ENCODE measurements around the gene PCMTD2.

PCMTD2 gene

DNA sequence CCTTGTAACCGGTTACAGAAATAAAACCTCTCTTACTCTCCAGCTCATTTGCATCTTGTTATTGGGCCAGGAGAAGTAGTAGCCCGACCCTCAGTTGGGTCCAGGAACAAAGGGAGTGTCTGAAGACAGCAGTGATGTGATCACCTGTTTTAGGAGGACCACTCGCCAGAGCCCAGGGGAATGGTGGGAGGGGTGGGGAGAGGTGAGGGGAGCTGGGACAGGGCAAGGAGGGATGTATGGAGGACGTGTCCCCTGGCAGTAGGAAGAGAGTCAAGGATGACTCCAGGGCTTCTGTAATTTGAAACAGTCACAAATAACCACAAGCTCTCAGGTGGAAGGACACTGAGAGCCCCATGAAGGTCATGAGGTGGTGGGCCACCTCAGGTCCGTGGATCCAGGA, 1.4 kb upstream of the PCMTD2 start:
- Histone ChIP-seq H3K9me3 (ENCODE audit: control insufficient read depth, insufficient read depth, low read length) (no peaks in the 10 kb centered on the region), H3K36me3 (ENCODE audit: control insufficient read depth, low read length) (peaks cover 5% of the 10 kb centered on the region; the same call in 1 of the 2 replicates), H3K4me1 (ENCODE audit: control insufficient read depth, low read length) (peaks cover 20% of the 10 kb centered on the region), H3K79me2 (ENCODE audit: control insufficient read depth, low read length) (peaks cover 34% of the 10 kb centered on the region), H3K27me3 (ENCODE audit: control insufficient read depth, low read length) (peaks cover 15% of the 10 kb centered on the region), H3K9me2 (replicated peaks; ENCODE audit: control insufficient read depth, low read length) (no peaks in the 10 kb centered on the region), H4K20me1 (ENCODE audit: control insufficient read depth, insufficient read depth, low read depth, low read length) (no peaks in the 10 kb centered on the region), H3K4me2 (ENCODE audit: low read length) (no peak overlapping the region), H3K27ac (ENCODE audit: low read depth, low read length) (no peak overlapping the region), H3K4me3 (ENCODE audit: low read length) (no peak overlapping the region), H3F3A (ENCODE audit: control insufficient read depth, insufficient read depth) (no peaks in the 10 kb centered on the region)
- no peak for TF ChIP-seq EZH2phosphoT487 (IDR thresholded peaks at IDR 0.05; ENCODE audit: borderline replicate concordance, low read length)
- TF ChIP-seq, protein P1, sequence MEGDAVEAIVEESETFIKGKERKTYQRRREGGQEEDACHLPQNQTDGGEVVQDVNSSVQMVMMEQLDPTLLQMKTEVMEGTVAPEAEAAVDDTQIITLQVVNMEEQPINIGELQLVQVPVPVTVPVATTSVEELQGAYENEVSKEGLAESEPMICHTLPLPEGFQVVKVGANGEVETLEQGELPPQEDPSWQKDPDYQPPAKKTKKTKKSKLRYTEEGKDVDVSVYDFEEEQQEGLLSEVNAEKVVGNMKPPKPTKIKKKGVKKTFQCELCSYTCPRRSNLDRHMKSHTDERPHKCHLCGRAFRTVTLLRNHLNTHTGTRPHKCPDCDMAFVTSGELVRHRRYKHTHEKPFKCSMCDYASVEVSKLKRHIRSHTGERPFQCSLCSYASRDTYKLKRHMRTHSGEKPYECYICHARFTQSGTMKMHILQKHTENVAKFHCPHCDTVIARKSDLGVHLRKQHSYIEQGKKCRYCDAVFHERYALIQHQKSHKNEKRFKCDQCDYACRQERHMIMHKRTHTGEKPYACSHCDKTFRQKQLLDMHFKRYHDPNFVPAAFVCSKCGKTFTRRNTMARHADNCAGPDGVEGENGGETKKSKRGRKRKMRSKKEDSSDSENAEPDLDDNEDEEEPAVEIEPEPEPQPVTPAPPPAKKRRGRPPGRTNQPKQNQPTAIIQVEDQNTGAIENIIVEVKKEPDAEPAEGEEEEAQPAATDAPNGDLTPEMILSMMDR (IDR thresholded peaks at IDR 0.05; ENCODE audit: low read depth, low read length, poor library complexity, severe bottlenecking), result no peak

DNA sequence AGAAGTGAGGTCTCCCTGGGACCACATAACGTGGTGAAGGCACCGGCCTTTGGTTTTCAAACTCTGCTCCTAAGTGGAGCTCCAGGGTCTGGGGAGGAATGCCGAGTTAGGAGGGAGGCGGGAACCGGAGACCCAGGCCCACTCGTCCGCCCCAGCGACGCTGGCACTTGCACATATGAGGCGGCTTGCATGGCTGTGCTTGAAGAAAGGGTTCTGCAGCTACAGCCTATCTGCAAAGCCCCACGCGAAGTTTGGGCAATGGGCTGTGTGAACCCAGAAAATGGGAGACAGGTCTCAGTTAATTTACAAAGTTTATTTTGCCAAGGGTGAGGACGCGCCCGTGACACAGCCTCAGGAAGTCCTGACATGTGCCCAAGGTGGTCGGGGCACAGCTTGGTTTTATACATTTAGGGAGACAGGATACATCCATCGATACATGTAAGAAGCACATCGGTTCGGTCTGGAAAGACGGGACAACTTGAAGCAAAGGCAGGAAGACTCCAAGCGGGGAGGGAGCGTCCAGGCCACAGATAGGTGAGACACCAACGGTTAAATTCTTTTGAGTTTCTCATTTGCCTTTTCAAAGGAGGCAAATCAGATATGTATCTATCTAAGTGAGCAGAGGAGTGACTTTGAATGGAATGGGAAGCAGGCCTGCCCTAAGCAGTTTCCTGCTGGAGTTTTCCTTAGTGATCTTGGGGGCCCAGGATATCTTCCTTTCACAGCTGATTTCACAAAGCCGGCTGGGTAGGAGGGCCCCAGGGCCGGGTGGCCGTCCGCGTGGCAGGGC, 782 bp upstream of the PCMTD2 start:
- Histone ChIP-seq H3K4me1 (ENCODE audit: control insufficient read depth, low read length) (peaks cover 20% of the 10 kb centered on the region), H3K9me2 (replicated peaks; ENCODE audit: control insufficient read depth, low read length) (no peaks in the 10 kb centered on the region), H3K27ac (ENCODE audit: low read depth, low read length) (no peak overlapping the region), H3K27me3 (ENCODE audit: control insufficient read depth, low read length) (peaks cover 11% of the 10 kb centered on the region), H3K79me2 (ENCODE audit: control insufficient read depth, low read length) (peaks cover 40% of the 10 kb centered on the region), H3K9me3 (ENCODE audit: control insufficient read depth, insufficient read depth, low read length) (no peaks in the 10 kb centered on the region), H3K4me3 (ENCODE audit: low read length) (peak overlapping the region; percentile 98), H4K20me1 (ENCODE audit: control insufficient read depth, insufficient read depth, low read depth, low read length) (no peaks in the 10 kb centered on the region), H3K36me3 (ENCODE audit: control insufficient read depth, low read length) (peaks cover 6% of the 10 kb centered on the region), H3K4me2 (ENCODE audit: low read length) (peak overlapping the region; percentile 97), H3F3A (ENCODE audit: control insufficient read depth, insufficient read depth) (no peaks in the 10 kb centered on the region)
- TF ChIP-seq EZH2phosphoT487 (IDR thresholded peaks at IDR 0.05; ENCODE audit: borderline replicate concordance, low read length), result no peak
- TF ChIP-seq, protein P1 (IDR thresholded peaks at IDR 0.05; ENCODE audit: low read depth, low read length, poor library complexity, severe bottlenecking), result no peak

DNA sequence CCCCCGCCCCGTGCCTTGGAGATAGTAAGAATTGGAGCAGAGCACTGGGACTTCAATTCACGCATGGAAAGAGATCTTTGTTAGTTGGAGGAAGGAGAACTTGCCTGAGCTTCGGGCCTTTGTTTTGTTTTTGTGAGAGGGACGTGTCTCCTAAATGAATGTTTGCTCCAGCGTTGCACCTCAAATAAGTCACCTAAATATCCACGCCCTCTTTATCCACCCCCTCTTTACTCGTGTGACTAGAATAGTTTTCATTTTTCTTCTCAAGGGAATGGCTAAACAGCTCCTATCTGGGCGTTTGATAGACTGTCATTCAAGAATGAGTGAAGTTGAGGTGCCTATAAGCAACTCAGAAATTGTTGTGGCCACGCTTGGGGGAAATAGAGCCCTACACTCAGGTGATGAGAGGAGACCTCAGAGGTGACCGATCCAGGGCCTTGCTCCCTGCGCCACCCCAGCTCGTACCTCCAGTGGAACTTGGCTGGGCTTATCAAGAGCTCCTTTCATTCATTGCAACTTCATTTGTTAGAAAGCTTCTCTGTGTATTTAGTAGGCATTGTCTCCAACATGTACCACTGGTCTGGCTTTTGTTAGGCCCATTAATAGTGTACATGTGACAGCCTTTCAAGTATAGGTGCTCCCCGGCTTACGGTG, 861 bp downstream of the PCMTD2 start:
- H3K27me3 ChIP-seq (ENCODE audit: control insufficient read depth, low read length), result peaks cover 4% of the 10 kb centered on the region; the same call in 1 of the 2 replicates
- H3K4me3 ChIP-seq (ENCODE audit: low read length), result peak overlapping the region; percentile 98
- no peaks in the 10 kb centered on the region for H3F3A ChIP-seq (ENCODE audit: control insufficient read depth, insufficient read depth)
- H3K79me2 ChIP-seq (ENCODE audit: control insufficient read depth, low read length), result peaks cover 54% of the 10 kb centered on the region
- peaks cover 20% of the 10 kb centered on the region for H3K4me1 ChIP-seq (ENCODE audit: control insufficient read depth, low read length)
- H3K27ac ChIP-seq (ENCODE audit: low read depth, low read length), result peak overlapping the region; percentile 57
- H3K36me3 ChIP-seq (ENCODE audit: control insufficient read depth, low read length), result peaks cover 15% of the 10 kb centered on the region
- H4K20me1 ChIP-seq (ENCODE audit: control insufficient read depth, insufficient read depth, low read depth, low read length), result no peaks in the 10 kb centered on the region
- H3K9me2 ChIP-seq (replicated peaks; ENCODE audit: control insufficient read depth, low read length), result no peaks in the 10 kb centered on the region
- peak overlapping the region; percentile 97 for H3K4me2 ChIP-seq (ENCODE audit: low read length)
- H3K9me3 ChIP-seq (ENCODE audit: control insufficient read depth, insufficient read depth, low read length), result no peaks in the 10 kb centered on the region
- TF ChIP-seq, protein P1 (IDR thresholded peaks at IDR 0.05; ENCODE audit: low read depth, low read length, poor library complexity, severe bottlenecking), result no peak
- no peak for TF ChIP-seq EZH2phosphoT487 (IDR thresholded peaks at IDR 0.05; ENCODE audit: borderline replicate concordance, low read length)

All from DOHH2 (cell line).